ENCODE measurements around the gene KLF11.

DNA sequence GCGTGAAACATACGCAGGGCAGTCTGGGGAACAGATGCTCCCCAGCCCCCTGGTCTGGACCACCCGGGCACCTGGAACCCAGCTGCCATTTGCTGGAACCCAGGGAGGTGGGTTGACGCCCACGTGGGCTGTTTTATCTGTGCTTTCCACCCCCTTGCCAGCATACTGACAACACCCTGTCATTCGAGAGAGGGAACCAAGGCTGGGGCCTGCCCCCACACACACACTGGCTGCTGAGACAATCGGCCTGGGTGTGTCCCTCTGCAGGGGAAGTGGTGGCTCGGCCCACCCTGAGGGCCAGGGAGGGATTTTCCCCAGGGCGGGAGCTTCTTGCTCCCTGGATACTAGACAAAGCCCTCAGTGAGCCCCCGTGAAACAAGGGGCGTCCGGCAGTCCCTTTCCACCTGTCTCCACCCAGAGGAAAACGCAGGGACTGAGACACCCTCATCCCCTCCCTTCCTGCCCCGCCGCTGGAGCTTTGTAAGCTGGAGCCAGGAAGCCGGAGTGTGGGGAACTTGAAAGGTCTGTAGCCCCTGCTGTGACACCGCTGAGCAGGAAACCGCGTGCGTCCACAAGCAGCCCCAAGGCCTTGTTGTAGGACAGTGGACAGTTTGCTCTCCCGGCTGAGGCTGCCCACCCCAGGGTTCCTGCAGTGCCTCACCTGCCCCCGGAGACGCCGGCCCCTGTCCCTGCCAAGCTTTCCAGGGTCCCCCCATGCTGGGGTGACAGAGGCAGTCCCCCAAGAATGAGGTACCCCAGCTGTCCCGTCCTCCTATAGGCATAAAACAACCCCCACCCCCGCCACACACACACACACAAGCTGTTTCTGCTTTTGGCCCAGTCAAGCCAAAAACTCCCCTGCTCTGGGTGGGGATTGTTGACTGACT is 14.1 kb upstream of the KLF11 start:
- TF ChIP-seq, protein P1, sequence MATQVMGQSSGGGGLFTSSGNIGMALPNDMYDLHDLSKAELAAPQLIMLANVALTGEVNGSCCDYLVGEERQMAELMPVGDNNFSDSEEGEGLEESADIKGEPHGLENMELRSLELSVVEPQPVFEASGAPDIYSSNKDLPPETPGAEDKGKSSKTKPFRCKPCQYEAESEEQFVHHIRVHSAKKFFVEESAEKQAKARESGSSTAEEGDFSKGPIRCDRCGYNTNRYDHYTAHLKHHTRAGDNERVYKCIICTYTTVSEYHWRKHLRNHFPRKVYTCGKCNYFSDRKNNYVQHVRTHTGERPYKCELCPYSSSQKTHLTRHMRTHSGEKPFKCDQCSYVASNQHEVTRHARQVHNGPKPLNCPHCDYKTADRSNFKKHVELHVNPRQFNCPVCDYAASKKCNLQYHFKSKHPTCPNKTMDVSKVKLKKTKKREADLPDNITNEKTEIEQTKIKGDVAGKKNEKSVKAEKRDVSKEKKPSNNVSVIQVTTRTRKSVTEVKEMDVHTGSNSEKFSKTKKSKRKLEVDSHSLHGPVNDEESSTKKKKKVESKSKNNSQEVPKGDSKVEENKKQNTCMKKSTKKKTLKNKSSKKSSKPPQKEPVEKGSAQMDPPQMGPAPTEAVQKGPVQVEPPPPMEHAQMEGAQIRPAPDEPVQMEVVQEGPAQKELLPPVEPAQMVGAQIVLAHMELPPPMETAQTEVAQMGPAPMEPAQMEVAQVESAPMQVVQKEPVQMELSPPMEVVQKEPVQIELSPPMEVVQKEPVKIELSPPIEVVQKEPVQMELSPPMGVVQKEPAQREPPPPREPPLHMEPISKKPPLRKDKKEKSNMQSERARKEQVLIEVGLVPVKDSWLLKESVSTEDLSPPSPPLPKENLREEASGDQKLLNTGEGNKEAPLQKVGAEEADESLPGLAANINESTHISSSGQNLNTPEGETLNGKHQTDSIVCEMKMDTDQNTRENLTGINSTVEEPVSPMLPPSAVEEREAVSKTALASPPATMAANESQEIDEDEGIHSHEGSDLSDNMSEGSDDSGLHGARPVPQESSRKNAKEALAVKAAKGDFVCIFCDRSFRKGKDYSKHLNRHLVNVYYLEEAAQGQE (IDR thresholded peaks at IDR 0.05; ENCODE audit: low read depth) = no peak
- TF ChIP-seq, protein P2, sequence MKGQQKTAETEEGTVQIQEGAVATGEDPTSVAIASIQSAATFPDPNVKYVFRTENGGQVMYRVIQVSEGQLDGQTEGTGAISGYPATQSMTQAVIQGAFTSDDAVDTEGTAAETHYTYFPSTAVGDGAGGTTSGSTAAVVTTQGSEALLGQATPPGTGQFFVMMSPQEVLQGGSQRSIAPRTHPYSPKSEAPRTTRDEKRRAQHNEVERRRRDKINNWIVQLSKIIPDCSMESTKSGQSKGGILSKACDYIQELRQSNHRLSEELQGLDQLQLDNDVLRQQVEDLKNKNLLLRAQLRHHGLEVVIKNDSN (IDR thresholded peaks at IDR 0.05) = no peak; the same call in 1 of the 2 replicates
- TF ChIP-seq EP300 (IDR thresholded peaks at IDR 0.05; ENCODE audit: borderline replicate concordance) = no peak
- no peak for TF ChIP-seq TAF1 (IDR thresholded peaks at IDR 0.05; ENCODE audit: low read depth)
- TF ChIP-seq TCF12 (IDR thresholded peaks at IDR 0.05; ENCODE audit: low read depth) = no peak
